ACC112 (cell line): ENCODE data around the gene UNC5A.

Experiments
- H2AFZ ChIP-seq: fragments of 200-600 bp; sonication (generic); one replicate; pipeline ENCODE4 v1.6.0; 2017; ENCODE audit warnings: antibody characterized with exemption, low read length; ENCODE audit not compliant: unreplicated experiment
- H3K27ac ChIP-seq: fragments of 200-600 bp; sonication (generic); 2 replicates; pipeline ENCODE4 v1.5.1; 2014; ENCODE audit warnings: low read depth, mild to moderate bottlenecking, antibody characterized with exemption, low read length, moderate library complexity
- H3K27me3 ChIP-seq: fragments of 200-600 bp; sonication (generic); 2 replicates; pipeline ENCODE4 v1.6.1; 2014; ENCODE audit warnings: mild to moderate bottlenecking, antibody characterized with exemption, low read length, moderate library complexity, mixed read lengths; ENCODE audit not compliant: insufficient read depth
- H3K36me3 ChIP-seq: fragments of 200-600 bp; sonication (generic); 2 replicates; pipeline ENCODE4 v1.6.1; 2016; ENCODE audit warnings: mild to moderate bottlenecking, antibody characterized with exemption, low read length, moderate library complexity, mixed read lengths; ENCODE audit not compliant: insufficient read depth
- H3K4me1 ChIP-seq: fragments of 200-600 bp; sonication (generic); one replicate; pipeline ENCODE4 v1.6.1; 2016; ENCODE audit warnings: low read length, mixed read lengths; ENCODE audit not compliant: insufficient read depth, unreplicated experiment, control insufficient read depth
- H3K4me3 ChIP-seq: fragments of 200-600 bp; sonication (generic); 2 replicates; pipeline ENCODE4 v1.5.1; 2014; ENCODE audit warnings: mild to moderate bottlenecking, low read depth, low read length
- H3K79me2 ChIP-seq: fragments of 200-600 bp; sonication (generic); one replicate; pipeline ENCODE4 v1.6.0; 2016; ENCODE audit warnings: low read length; ENCODE audit not compliant: control insufficient read depth, unreplicated experiment, insufficient read depth

UNC5A gene

GRCh38 chr5:176876506-176877431 is 66.4 kb downstream of the UNC5A start:
- Histone ChIP-seq H3K4me1 (no peaks in the 10 kb centered on the region), H3K27ac (no peak overlapping the region), H2AFZ (no peak overlapping the region), H3K27me3 (peaks cover 59% of the 10 kb centered on the region), H3K79me2 (no peaks in the 10 kb centered on the region), H3K4me3 (no peak overlapping the region), H3K36me3 (no peaks in the 10 kb centered on the region)

GRCh38 chr5:176877793-176878331 is 67.5 kb downstream of the UNC5A start:
- H3K27me3 ChIP-seq = peaks cover 59% of the 10 kb centered on the region
- no peak overlapping the region for H3K27ac ChIP-seq

GRCh38 chr5:176878463-176878862 is 68.1 kb downstream of the UNC5A start:
- peaks cover 54% of the 10 kb centered on the region for H3K27me3 ChIP-seq
- H3K27ac ChIP-seq = no peak overlapping the region
- H3K79me2 ChIP-seq = no peaks in the 10 kb centered on the region
- no peak overlapping the region for H3K4me3 ChIP-seq
- no peaks in the 10 kb centered on the region for H3K36me3 ChIP-seq
- H2AFZ ChIP-seq = no peak overlapping the region
- H3K4me1 ChIP-seq = no peaks in the 10 kb centered on the region

More at GRCh38 chr5:176877793-176878331, 67.5 kb downstream of the UNC5A start:
- Histone ChIP-seq H2AFZ (no peak overlapping the region), H3K4me1 (no peaks in the 10 kb centered on the region), H3K36me3 (no peaks in the 10 kb centered on the region), H3K4me3 (no peak overlapping the region), H3K79me2 (no peaks in the 10 kb centered on the region)

GRCh38 chr5:176878906-176879662 is 68.7 kb downstream of the UNC5A start:
- Histone ChIP-seq H3K27me3 (peaks cover 48% of the 10 kb centered on the region), H3K4me1 (no peaks in the 10 kb centered on the region), H3K27ac (no peak overlapping the region)

GRCh38 chr5:176879663-176880361 is 69.5 kb downstream of the UNC5A start:
- no peaks in the 10 kb centered on the region for H3K79me2 ChIP-seq
- H2AFZ ChIP-seq = no peak overlapping the region
- no peaks in the 10 kb centered on the region for H3K4me1 ChIP-seq
- no peak overlapping the region for H3K27ac ChIP-seq
- no peaks in the 10 kb centered on the region for H3K36me3 ChIP-seq
- H3K27me3 ChIP-seq = peaks cover 41% of the 10 kb centered on the region
- no peak overlapping the region for H3K4me3 ChIP-seq

More at GRCh38 chr5:176878906-176879662, 68.7 kb downstream of the UNC5A start:
- Histone ChIP-seq H3K79me2 (no peaks in the 10 kb centered on the region), H3K36me3 (no peaks in the 10 kb centered on the region), H2AFZ (no peak overlapping the region), H3K4me3 (no peak overlapping the region)

- Histone ChIP-seq H3K27me3 (peaks cover 34% of the 10 kb centered on the region), H3K79me2 (no peaks in the 10 kb centered on the region), H3K4me1 (no peaks in the 10 kb centered on the region), H3K36me3 (no peaks in the 10 kb centered on the region), H3K4me3 (no peak overlapping the region), H2AFZ (no peak overlapping the region), H3K27ac (no peak overlapping the region)
Observed at GRCh38 chr5:176880366-176881020, 70.1 kb downstream of the UNC5A start.

- Histone ChIP-seq H2AFZ (no peak overlapping the region), H3K4me1 (no peaks in the 10 kb centered on the region), H3K79me2 (no peaks in the 10 kb centered on the region), H3K36me3 (no peaks in the 10 kb centered on the region), H3K4me3 (no peak overlapping the region), H3K27me3 (peaks cover 27% of the 10 kb centered on the region), H3K27ac (no peak overlapping the region)
Observed at GRCh38 chr5:176881021-176881749, 70.8 kb downstream of the UNC5A start.

GRCh38 chr5:176881816-176882566 is 71.6 kb downstream of the UNC5A start:
- peaks cover 19% of the 10 kb centered on the region for H3K27me3 ChIP-seq
- no peaks in the 10 kb centered on the region for H3K79me2 ChIP-seq
- H3K36me3 ChIP-seq = no peaks in the 10 kb centered on the region
- no peak overlapping the region for H2AFZ ChIP-seq
- H3K4me3 ChIP-seq = no peak overlapping the region
- H3K4me1 ChIP-seq = no peaks in the 10 kb centered on the region
- no peak overlapping the region for H3K27ac ChIP-seq

GRCh38 chr5:176882567-176882903 is 72.2 kb downstream of the UNC5A start:
- no peak overlapping the region for H3K27ac ChIP-seq
- no peak overlapping the region for H2AFZ ChIP-seq
- no peaks in the 10 kb centered on the region for H3K79me2 ChIP-seq
- no peak overlapping the region for H3K4me3 ChIP-seq
- peaks cover 14% of the 10 kb centered on the region for H3K27me3 ChIP-seq
- H3K36me3 ChIP-seq = no peaks in the 10 kb centered on the region
- no peaks in the 10 kb centered on the region for H3K4me1 ChIP-seq
